ENCODE measurements around the gene ZNF302. TPM values are rescaled to one million over a fixed set of nuclear protein-coding genes. Genes with fewer than 3 reads are reported as not detected.

ZNF302 gene
- total RNA-seq, 3 donors from 2014 or later (not counting 1 experiment from before 2014, with no cell fraction given), result 13.8 to 23.6 (median 17.8) TPM

- no peaks in the 10 kb centered on the region for H3K4me1 ChIP-seq (ENCODE audit: control insufficient read depth, insufficient read depth, low read length)
- intact Hi-C loops (cut with micrococcal nuclease), result no loop called here
- no peak overlapping the region for H3K4me3 ChIP-seq (ENCODE audit: low read length)
- H3K27ac ChIP-seq (ENCODE audit: low read length), result no peak overlapping the region
- no peaks in the 10 kb centered on the region for H3K36me3 ChIP-seq (ENCODE audit: control insufficient read depth, insufficient read depth, low read length)
- peaks cover under 1% of the 10 kb centered on the region for H3K9me3 ChIP-seq (ENCODE audit: control insufficient read depth, insufficient read depth, low read length)
- 71% methylated on average over 2 of the region's 2 CpGs for WGBS (ENCODE audit: insufficient coverage)
- no peak for TF ChIP-seq CTCF (IDR thresholded peaks at IDR 0.05)
- Mint-ChIP-seq H3K4me3 (no peak overlapping the region), H3K36me3 (peaks cover 9% of the 10 kb centered on the region), H3K27ac (no peak overlapping the region), H3K27me3 (ENCODE audit: low read depth in 2 of 2) (peaks cover 17 to 34% of the 10 kb centered on the region in 2 donors), H3K4me1 (peaks cover 4% of the 10 kb centered on the region in 2 donors), H3K9me3 (no peaks in the 10 kb centered on the region)
- H3K27me3 ChIP-seq (ENCODE audit: control insufficient read depth, insufficient read depth, low read length), result no peaks in the 10 kb centered on the region
- ATAC-seq (no peak), DNase-seq (no peak)
Measured at GRCh38 chr19:34707661-34708060, 30.2 kb downstream of the ZNF302 start.

- no peak overlapping the region for H3K4me3 ChIP-seq (ENCODE audit: low read length)
- peaks cover 6% of the 10 kb centered on the region in 2 donors for H3K4me1 Mint-ChIP-seq
- peaks cover 8% of the 10 kb centered on the region for H3K9me3 ChIP-seq (ENCODE audit: control insufficient read depth, insufficient read depth, low read length)
- WGBS (ENCODE audit: insufficient coverage), result 67% methylated on average over 4 of the region's 6 CpGs
- no peak for DNase-seq
- peaks cover 20 to 39% of the 10 kb centered on the region in 2 donors for H3K27me3 Mint-ChIP-seq (ENCODE audit: low read depth in 2 of 2)
- no peak for ATAC-seq
- TF ChIP-seq CTCF (IDR thresholded peaks at IDR 0.05), result no peak
- peaks cover 0 to 5% of the 10 kb centered on the region in 2 donors for H3K9me3 Mint-ChIP-seq
- H3K27ac ChIP-seq (ENCODE audit: low read length), result no peak overlapping the region
- H3K36me3 Mint-ChIP-seq, result peaks cover 4% of the 10 kb centered on the region
- intact Hi-C loops (cut with micrococcal nuclease), result loop anchor here (1.0 kb wide), 2 partner anchors 73 to 211 kb away; no protein-coding TSS in a partner anchor
- no peaks in the 10 kb centered on the region for H3K36me3 ChIP-seq (ENCODE audit: control insufficient read depth, insufficient read depth, low read length)
- H3K4me3 Mint-ChIP-seq, result no peak overlapping the region
- H3K27me3 ChIP-seq (ENCODE audit: control insufficient read depth, insufficient read depth, low read length), result peaks cover 2% of the 10 kb centered on the region
- H3K27ac Mint-ChIP-seq, result no peak overlapping the region
- H3K4me1 ChIP-seq (ENCODE audit: control insufficient read depth, insufficient read depth, low read length), result no peaks in the 10 kb centered on the region
Measured at GRCh38 chr19:34711890-34712289, 34.4 kb downstream of the ZNF302 start.

- Histone ChIP-seq H3K27me3 (ENCODE audit: control insufficient read depth, insufficient read depth, low read length) (peaks cover 2% of the 10 kb centered on the region), H3K9me3 (ENCODE audit: control insufficient read depth, insufficient read depth, low read length) (peaks cover 8% of the 10 kb centered on the region), H3K4me1 (ENCODE audit: control insufficient read depth, insufficient read depth, low read length) (no peaks in the 10 kb centered on the region), H3K36me3 (ENCODE audit: control insufficient read depth, insufficient read depth, low read length) (no peaks in the 10 kb centered on the region), H3K27ac (ENCODE audit: low read length) (no peak overlapping the region), H3K4me3 (ENCODE audit: low read length) (no peak overlapping the region)
- Mint-ChIP-seq H3K4me3 (no peak overlapping the region), H3K27me3 (ENCODE audit: low read depth in 2 of 2) (peaks cover 21 to 46% of the 10 kb centered on the region in 2 donors), H3K9me3 (peaks cover 0 to 5% of the 10 kb centered on the region in 2 donors), H3K27ac (no peak overlapping the region), H3K4me1 (peaks cover 6% of the 10 kb centered on the region in 2 donors), H3K36me3 (no peaks in the 10 kb centered on the region)
- intact Hi-C loops (cut with micrococcal nuclease), result loop anchor here (1.0 kb wide), 2 partner anchors 73 to 211 kb away; no protein-coding TSS in a partner anchor
- peak; percentile 75 for TF ChIP-seq CTCF (IDR thresholded peaks at IDR 0.05)
- DNase-seq, result peak; percentile 28 to 91
- WGBS (ENCODE audit: insufficient coverage), result 39% methylated on average over 11 of the region's 11 CpGs
- ATAC-seq, result peak; percentile 69 to 80 (median 70)
Measured at GRCh38 chr19:34712395-34713261, 35.1 kb downstream of the ZNF302 start.
